ENCODE measurements around the gene PKNOX2.

- TF ChIP-seq, protein P1, sequence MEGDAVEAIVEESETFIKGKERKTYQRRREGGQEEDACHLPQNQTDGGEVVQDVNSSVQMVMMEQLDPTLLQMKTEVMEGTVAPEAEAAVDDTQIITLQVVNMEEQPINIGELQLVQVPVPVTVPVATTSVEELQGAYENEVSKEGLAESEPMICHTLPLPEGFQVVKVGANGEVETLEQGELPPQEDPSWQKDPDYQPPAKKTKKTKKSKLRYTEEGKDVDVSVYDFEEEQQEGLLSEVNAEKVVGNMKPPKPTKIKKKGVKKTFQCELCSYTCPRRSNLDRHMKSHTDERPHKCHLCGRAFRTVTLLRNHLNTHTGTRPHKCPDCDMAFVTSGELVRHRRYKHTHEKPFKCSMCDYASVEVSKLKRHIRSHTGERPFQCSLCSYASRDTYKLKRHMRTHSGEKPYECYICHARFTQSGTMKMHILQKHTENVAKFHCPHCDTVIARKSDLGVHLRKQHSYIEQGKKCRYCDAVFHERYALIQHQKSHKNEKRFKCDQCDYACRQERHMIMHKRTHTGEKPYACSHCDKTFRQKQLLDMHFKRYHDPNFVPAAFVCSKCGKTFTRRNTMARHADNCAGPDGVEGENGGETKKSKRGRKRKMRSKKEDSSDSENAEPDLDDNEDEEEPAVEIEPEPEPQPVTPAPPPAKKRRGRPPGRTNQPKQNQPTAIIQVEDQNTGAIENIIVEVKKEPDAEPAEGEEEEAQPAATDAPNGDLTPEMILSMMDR (IDR thresholded peaks at IDR 0.05; ENCODE audit: low read depth, low read length): no peak
- TF ChIP-seq EZH2phosphoT487 (IDR thresholded peaks at IDR 0.05; ENCODE audit: low read depth): no peak
Measured at GRCh38 chr11:125279676-125280418, 115.3 kb downstream of the PKNOX2 start.
